Coronary artery (tissue), 2 donors: ENCODE measurements around the gene C10orf88.

ENCODE experiments used
- DNase-seq: peaks from one replicate; pipeline ENCODE4 v3.0.0-alpha.2; 2017; ENCODE audit warnings: low spot score
- H3K27ac ChIP-seq, 2 donors: fragments of 200-600 bp; sonication (generic); one replicate each; pipeline ENCODE4 v1.5.1; 2016 to 2019
- H3K4me3 ChIP-seq: fragments of 200-600 bp; sonication (generic); 2 replicates; pipeline ENCODE4 v1.5.1; 2016; ENCODE audit warnings: mild to moderate bottlenecking, moderate library complexity
- CTCF ChIP-seq: fragments of 200-600 bp; sonication (generic); IDR thresholded peaks from one replicate; pipeline ENCODE4 v1.5.1; 2019; ENCODE audit warnings: antibody characterized with exemption

Gene C10orf88

GRCh38 chr10:122984708-122985107 is 30.7 kb upstream of the C10orf88 start:
- no peak overlapping the region for H3K4me3 ChIP-seq
- H3K27ac ChIP-seq = no peak overlapping the region
- DNase-seq = no peak
- no peak for TF ChIP-seq CTCF

GRCh38 chr10:122983898-122984297 is 29.9 kb upstream of the C10orf88 start:
- no peak overlapping the region for H3K27ac ChIP-seq
- no peak for DNase-seq
- no peak for TF ChIP-seq CTCF
- no peak overlapping the region for H3K4me3 ChIP-seq

GRCh38 chr10:122981066-122981464 is 27.0 kb upstream of the C10orf88 start:
- H3K27ac ChIP-seq = peak overlapping the region in 1 of 2 donors; percentile 93
- DNase-seq = no peak
- peak overlapping the region; percentile 82 for H3K4me3 ChIP-seq
- TF ChIP-seq CTCF = no peak

- peak; percentile 90 for TF ChIP-seq CTCF
- Histone ChIP-seq H3K4me3 (peak within 1 kb of the TSS; percentile 82), H3K27ac (peak within 1 kb of the TSS; percentile 87 to 93)
- peak; percentile 95 for DNase-seq
Measured at GRCh38 chr10:122980209-122981065, 26.4 kb upstream of the C10orf88 start, which contains the start of gene PSTK. Gene PSTK (plus strand): TSS chr10:122980401. CDS start chr10:122980480, 79 bp downstream.

GRCh38 chr10:122974543-122975064 is 20.6 kb upstream of the C10orf88 start:
- no peak for TF ChIP-seq CTCF
- no peak for DNase-seq
- Histone ChIP-seq H3K4me3 (no peak overlapping the region), H3K27ac (no peak overlapping the region)

GRCh38 chr10:122974023-122974422 is 20.0 kb upstream of the C10orf88 start:
- no peak overlapping the region for H3K4me3 ChIP-seq
- H3K27ac ChIP-seq = no peak overlapping the region
- TF ChIP-seq CTCF = no peak
- DNase-seq = no peak

GRCh38 chr10:122968698-122969097 is 14.7 kb upstream of the C10orf88 start:
- Histone ChIP-seq H3K27ac (no peak overlapping the region), H3K4me3 (no peak overlapping the region)
- TF ChIP-seq CTCF = no peak
- no peak for DNase-seq
